GM23338 (cell line): ENCODE data around the gene APOL3. TPM values are rescaled to one million over a fixed set of nuclear protein-coding genes. Genes with fewer than 3 reads are reported as not detected.

Source experiments
- ATAC-seq: fragments of 200-7000 bp; cut with Tn5 transposase; 3 replicates; pipeline ENCODE4 v1.9.1; 2020
- DNase-seq: peaks from one replicate; pipeline ENCODE4 v3.0.0-alpha.2; 2015; ENCODE audit warnings: low spot score
- H2AFZ ChIP-seq: fragments of 200-600 bp; sonication (generic); 2 replicates; pipeline ENCODE4 v1.8.0; 2016; ENCODE audit warnings: antibody characterized with exemption, mild to moderate bottlenecking, moderate library complexity
- H3F3A ChIP-seq: fragments of 200-600 bp; sonication (generic); replicated peaks from 2 replicates; pipeline ENCODE4 v1.8.0; 2017; ENCODE audit warnings: antibody characterized with exemption, mixed run types, low read depth
- H3K27ac ChIP-seq: fragments of 200-600 bp; sonication (generic); 2 replicates; pipeline ENCODE4 v1.6.1; 2016; ENCODE audit warnings: low read depth
- H3K27me3 ChIP-seq: fragments of 200-600 bp; sonication (generic); 2 replicates; pipeline ENCODE4 v1.8.0; 2016; ENCODE audit warnings: mild to moderate bottlenecking, mixed run types, moderate library complexity; ENCODE audit not compliant: insufficient read depth
- H3K36me3 ChIP-seq: fragments of 200-600 bp; sonication (generic); 2 replicates; pipeline ENCODE4 v1.8.0; 2016; ENCODE audit warnings: mild to moderate bottlenecking; ENCODE audit not compliant: insufficient read depth
- H3K4me1 ChIP-seq: fragments of 200-600 bp; sonication (generic); 2 replicates; pipeline ENCODE4 v1.8.0; 2016; ENCODE audit warnings: mild to moderate bottlenecking, moderate library complexity; ENCODE audit not compliant: insufficient read depth
- H3K4me2 ChIP-seq: fragments of 200-600 bp; sonication (generic); 2 replicates; pipeline ENCODE4 v1.7.1; 2017; ENCODE audit warnings: mixed run types
- H3K4me3 ChIP-seq: fragments of 200-600 bp; sonication (generic); 2 replicates; pipeline ENCODE4 v1.6.1; 2016; ENCODE audit warnings: mixed run types
- H3K79me2 ChIP-seq: fragments of 200-600 bp; sonication (generic); replicated peaks from 2 replicates; pipeline ENCODE4 v1.8.0; 2017; ENCODE audit warnings: mild to moderate bottlenecking; ENCODE audit not compliant: insufficient read depth
- H3K9me2 ChIP-seq: fragments of 200-600 bp; sonication (generic); 2 replicates; pipeline ENCODE4 v1.8.0; 2017; ENCODE audit not compliant: insufficient read depth
- H4K20me1 ChIP-seq: fragments of 200-600 bp; sonication (generic); replicated peaks from 2 replicates; pipeline ENCODE4 v1.8.0; 2017; ENCODE audit warnings: mild to moderate bottlenecking; ENCODE audit not compliant: insufficient read depth
- H3K27ac Mint-ChIP-seq: 2 replicates; pipeline ENCODE4 v1.8.0; 2020; ENCODE audit warnings: inconsistent platforms, mild to moderate bottlenecking, moderate library complexity, mixed read lengths
- H3K27me3 Mint-ChIP-seq: 3 replicates; pipeline ENCODE4 v1.8.0; 2022; ENCODE audit warnings: low read depth, mild to moderate bottlenecking, moderate library complexity, mixed read lengths, inconsistent platforms; ENCODE audit not compliant: insufficient read depth, poor library complexity
- H3K36me3 Mint-ChIP-seq: 3 replicates; pipeline ENCODE4 v1.8.0; 2021; ENCODE audit warnings: low read depth, mild to moderate bottlenecking, inconsistent platforms, moderate library complexity, mixed read lengths
- H3K4me1 Mint-ChIP-seq: 3 replicates; pipeline ENCODE4 v1.8.0; 2020; ENCODE audit warnings: mild to moderate bottlenecking, inconsistent platforms, mixed read lengths
- H3K4me3 Mint-ChIP-seq: 3 replicates; pipeline ENCODE4 v1.8.0; 2021; ENCODE audit warnings: moderate library complexity, mild to moderate bottlenecking, inconsistent platforms, mixed read lengths
- H3K9me3 Mint-ChIP-seq: 3 replicates; pipeline ENCODE4 v1.8.0; 2020; ENCODE audit warnings: moderate library complexity, mild to moderate bottlenecking, inconsistent platforms, mixed read lengths
- CREB1 ChIP-seq: fragments of 250-450 bp; sonication (Bioruptor Pico); IDR thresholded peaks from 2 replicates; pipeline ENCODE4 v1.5.0; 2020; ENCODE audit warnings: low read depth, mild to moderate bottlenecking, moderate library complexity
- ETS1 ChIP-seq: IDR thresholded peaks from 2 replicates; pipeline ENCODE4 v1.6.1; 2016; ENCODE audit warnings: antibody characterized with exemption
- EZH2phosphoT487 ChIP-seq: fragments of 200-600 bp; sonication (generic); IDR thresholded peaks from one replicate; pipeline ENCODE4 v1.8.1; 2018; ENCODE audit warnings: antibody characterized with exemption; ENCODE audit not compliant: unreplicated experiment
- REST ChIP-seq: IDR thresholded peaks from one replicate; pipeline ENCODE4 v1.6.1; 2018; ENCODE audit warnings: antibody characterized with exemption; ENCODE audit not compliant: unreplicated experiment
- ZNF114 ChIP-seq: fragments of 250-450 bp; sonication (Bioruptor Pico); IDR thresholded peaks from 2 replicates; pipeline ENCODE4 v1.5.0; 2020; ENCODE audit warnings: mild to moderate bottlenecking, moderate library complexity
- ZNF462 ChIP-seq: fragments of 250-450 bp; sonication (Bioruptor Pico); IDR thresholded peaks from 2 replicates; pipeline ENCODE4 v1.5.0; 2020; ENCODE audit warnings: mild to moderate bottlenecking, moderate library complexity
- polyA plus RNA-seq: library from polyadenylated mRNA; unstranded; fragments of >200 nt; fragmentation: Nextera tagmentation; extraction: Ambion mirVana; gene quantifications from 2 replicates; pipeline ENCODE4 v1.2.1, GENCODE V29; 2016
- total RNA-seq: library from RNA; depleted of rRNA; stranded (reverse); fragments of >200 nt; shearing (Covaris generic); gene quantifications from 2 replicates; pipeline ENCODE4 v1.2.3, GENCODE V29; 2014
- TF ChIP-seq, protein P1 (sequence below), 2 experiments: fragments of 200-600 bp in 1 of 2; sonication (generic) in 1 of 2; conservative IDR thresholded peaks; 2 replicates each; pipeline versions ENCODE4 v1.5.1 to v1.6.1; 2016 to 2017; ENCODE audit warnings: antibody characterized with exemption in 2 of 2, low read depth in 2 of 2, mild to moderate bottlenecking in 2 of 2, moderate library complexity in 1 of 2

The APOL3 gene
- total and polyA plus RNA-seq, 2 experiments from 2014 or later: not detected

- Histone ChIP-seq H3F3A (no peaks in the 10 kb centered on the region), H3K4me3 (no peak overlapping the region), H4K20me1 (no peaks in the 10 kb centered on the region), H3K36me3 (no peaks in the 10 kb centered on the region), H3K27ac (no peak overlapping the region), H3K9me2 (no peaks in the 10 kb centered on the region), H3K79me2 (no peaks in the 10 kb centered on the region), H2AFZ (peak overlapping the region; percentile 74; the same call in 1 of the 2 replicates), H3K4me1 (0 out of 2 replicates have a peak, but pooled peaks cover 8% of the 10 kb centered on the region), H3K4me2 (no peak overlapping the region), H3K27me3 (no peaks in the 10 kb centered on the region)
- TF ChIP-seq EZH2phosphoT487 (no peak), ZNF114 (CRISPR knock-in tag) (no peak), ZNF462 (CRISPR knock-in tag) (no peak), CREB1 (CRISPR knock-in tag) (no peak), REST (no peak), ETS1 (no peak)
- TF ChIP-seq, protein P1, sequence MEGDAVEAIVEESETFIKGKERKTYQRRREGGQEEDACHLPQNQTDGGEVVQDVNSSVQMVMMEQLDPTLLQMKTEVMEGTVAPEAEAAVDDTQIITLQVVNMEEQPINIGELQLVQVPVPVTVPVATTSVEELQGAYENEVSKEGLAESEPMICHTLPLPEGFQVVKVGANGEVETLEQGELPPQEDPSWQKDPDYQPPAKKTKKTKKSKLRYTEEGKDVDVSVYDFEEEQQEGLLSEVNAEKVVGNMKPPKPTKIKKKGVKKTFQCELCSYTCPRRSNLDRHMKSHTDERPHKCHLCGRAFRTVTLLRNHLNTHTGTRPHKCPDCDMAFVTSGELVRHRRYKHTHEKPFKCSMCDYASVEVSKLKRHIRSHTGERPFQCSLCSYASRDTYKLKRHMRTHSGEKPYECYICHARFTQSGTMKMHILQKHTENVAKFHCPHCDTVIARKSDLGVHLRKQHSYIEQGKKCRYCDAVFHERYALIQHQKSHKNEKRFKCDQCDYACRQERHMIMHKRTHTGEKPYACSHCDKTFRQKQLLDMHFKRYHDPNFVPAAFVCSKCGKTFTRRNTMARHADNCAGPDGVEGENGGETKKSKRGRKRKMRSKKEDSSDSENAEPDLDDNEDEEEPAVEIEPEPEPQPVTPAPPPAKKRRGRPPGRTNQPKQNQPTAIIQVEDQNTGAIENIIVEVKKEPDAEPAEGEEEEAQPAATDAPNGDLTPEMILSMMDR (conservative IDR thresholded peaks at IDR 0.05; ENCODE audit: low read depth in 2 of 2): no peak
- no peak for DNase-seq
- no peak overlapping the region for H3K27ac Mint-ChIP-seq
- ATAC-seq: no peak
- H3K36me3 Mint-ChIP-seq: peaks cover 4% of the 10 kb centered on the region; the same call in 2 of the 3 replicates
- peaks cover 2% of the 10 kb centered on the region for H3K27me3 Mint-ChIP-seq
- peaks cover 11% of the 10 kb centered on the region; the same call in 2 of the 3 replicates for H3K9me3 Mint-ChIP-seq
- peaks cover 20% of the 10 kb centered on the region for H3K4me1 Mint-ChIP-seq
- no peak overlapping the region for H3K4me3 Mint-ChIP-seq
Measured at GRCh38 chr22:36166086-36166485, 5.5 kb upstream of the APOL3 start.
